Hematopoietic multipotent progenitor cell treated with erythropoietin and hydrocortisone succinate and interleukin-3 and kit ligand, for 15 days (in vitro differentiated cells): Measurements from ENCODE around the gene GXYLT1.
"Not testable (repeated sequence)": the region's sequence is repeated elsewhere in the genome, so short reads cannot be mapped to it uniquely, and the experiment has no call there.

Experiments
- DNase-seq: peaks from one replicate; pipeline ENCODE4 v3.0.0-alpha.2; 2015; ENCODE audit warnings: low spot score

The GXYLT1 gene

DNA sequence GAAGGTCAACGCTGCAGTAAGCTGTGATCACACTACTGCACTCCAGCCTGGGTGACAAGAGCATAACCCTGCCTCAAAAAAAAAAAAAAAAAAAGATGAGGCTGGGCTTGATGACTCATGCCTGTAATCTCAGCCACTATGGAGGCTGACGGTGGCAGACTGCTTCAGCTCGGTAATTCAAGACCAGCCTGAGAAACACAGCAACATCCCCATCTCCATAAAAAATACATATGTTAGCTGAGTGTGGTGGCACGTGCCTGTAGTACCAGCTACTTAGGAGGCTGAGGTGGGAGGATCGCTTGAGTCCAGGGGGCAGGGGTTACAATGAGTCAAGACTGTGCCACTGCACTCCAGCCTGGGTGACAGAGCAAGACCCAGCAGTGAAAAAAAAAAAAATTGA is 50.4 kb downstream of the GXYLT1 start:
- peak; percentile 61 for DNase-seq

- no peak for DNase-seq
These were observed 52.9 kb downstream of the GXYLT1 start for GRCh38 chr12:42091769-42092168.

DNA sequence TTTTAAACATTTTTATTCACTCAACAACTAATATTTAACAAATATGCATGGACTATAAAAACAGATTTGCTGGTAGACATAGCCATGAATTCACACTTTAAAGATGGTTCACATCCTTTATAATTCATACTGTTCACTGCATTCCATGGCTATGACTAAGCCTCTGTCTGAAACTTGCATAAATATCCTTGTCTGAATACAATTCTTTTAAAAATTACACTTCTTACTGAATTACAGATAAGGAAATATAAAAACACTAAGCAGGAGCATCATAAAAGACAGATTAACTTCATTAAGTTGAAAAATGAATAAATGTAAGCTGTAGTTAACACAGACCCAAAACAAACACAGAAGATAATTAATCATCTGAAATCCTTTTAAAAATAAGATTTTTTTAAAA is 53.8 kb downstream of the GXYLT1 start:
- no peak for DNase-seq

DNA sequence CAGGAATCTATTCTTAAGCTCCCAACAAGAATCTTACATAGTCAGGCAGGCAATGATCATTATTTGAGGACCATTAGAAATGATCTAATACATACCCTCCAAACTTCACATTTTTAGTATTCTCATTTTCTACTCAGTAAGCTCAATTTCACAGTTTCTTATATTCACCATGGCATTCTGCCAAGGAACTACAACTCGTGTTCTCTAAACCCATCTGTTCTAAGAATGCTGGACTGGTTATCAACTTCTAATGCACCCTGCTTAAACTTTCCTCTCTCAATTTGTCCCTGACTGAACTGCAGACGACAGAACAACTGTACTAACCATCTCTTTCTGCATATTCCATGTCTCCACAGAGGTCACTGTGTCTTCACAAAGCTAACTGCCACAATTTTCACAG is 58.6 kb downstream of the GXYLT1 start:
- peak; percentile 64 for DNase-seq

DNA sequence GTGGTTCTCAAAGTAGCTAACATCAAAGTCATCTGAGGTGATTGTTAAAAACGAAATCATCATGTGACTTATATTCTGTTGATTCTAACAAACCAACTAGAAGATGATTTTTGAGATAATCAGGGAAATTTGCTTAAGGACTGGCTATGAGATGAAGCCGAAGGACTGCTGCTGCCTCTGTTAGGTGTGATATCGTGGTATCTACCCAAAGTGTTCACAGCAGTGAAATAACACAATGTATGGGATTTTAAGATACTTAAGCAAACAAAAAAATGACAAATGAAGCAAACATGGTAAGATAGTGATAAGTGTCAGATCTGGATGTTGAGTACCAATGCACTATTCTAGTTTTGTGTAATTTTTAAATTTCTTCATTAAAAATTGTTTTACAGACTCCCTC is 59.1 kb downstream of the GXYLT1 start:
- DNase-seq = peak; percentile 23

- no peak for DNase-seq
These were observed 60.2 kb downstream of the GXYLT1 start for GRCh38 chr12:42084522-42084921.

GRCh38 chr12:42076976-42077375 is 67.7 kb downstream of the GXYLT1 start:
- DNase-seq = peak; percentile 40

DNA sequence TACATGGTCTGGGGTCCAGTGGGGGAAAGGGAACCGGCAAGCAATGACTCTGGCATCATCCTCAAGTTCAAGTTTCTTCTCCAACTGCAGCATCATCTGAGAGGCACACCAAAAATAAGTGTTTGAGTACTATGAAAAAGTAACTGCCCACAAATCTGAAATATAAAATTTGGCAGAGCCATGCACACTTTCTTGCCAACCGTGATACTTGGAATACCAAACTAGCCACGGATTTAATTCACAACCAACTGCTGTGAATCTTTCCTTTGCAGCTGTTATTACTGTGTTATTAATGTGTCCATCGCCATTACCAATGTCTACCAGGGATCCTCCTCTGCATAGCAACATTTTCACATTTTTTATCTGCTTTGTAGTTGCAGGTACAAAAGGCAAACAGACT is 74.6 kb downstream of the GXYLT1 start:
- DNase-seq = no peak

GRCh38 chr12:42059127-42059526 is 85.5 kb downstream of the GXYLT1 start:
- no peak for DNase-seq

- DNase-seq = no peak
These were observed 88.5 kb downstream of the GXYLT1 start for GRCh38 chr12:42056130-42056529.

DNA sequence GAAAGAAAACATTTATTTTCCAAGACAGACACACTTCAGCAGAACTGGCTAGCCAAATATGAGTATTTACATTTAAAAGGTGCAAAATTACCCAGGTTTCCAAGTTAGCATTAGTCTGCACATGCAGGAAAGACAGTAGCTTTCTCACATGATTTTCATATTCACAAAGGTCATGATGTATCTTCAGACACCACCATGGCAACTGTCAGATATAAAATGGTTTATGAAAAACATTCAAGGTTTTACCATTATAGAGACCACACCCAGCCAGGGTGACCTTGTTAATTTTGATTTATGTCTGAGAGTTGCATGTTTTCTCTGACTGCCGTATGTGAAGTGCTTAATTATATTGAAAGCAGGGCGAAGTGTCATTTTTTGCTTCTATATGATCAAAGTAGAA is 91.2 kb downstream of the GXYLT1 start:
- no peak for DNase-seq

DNA sequence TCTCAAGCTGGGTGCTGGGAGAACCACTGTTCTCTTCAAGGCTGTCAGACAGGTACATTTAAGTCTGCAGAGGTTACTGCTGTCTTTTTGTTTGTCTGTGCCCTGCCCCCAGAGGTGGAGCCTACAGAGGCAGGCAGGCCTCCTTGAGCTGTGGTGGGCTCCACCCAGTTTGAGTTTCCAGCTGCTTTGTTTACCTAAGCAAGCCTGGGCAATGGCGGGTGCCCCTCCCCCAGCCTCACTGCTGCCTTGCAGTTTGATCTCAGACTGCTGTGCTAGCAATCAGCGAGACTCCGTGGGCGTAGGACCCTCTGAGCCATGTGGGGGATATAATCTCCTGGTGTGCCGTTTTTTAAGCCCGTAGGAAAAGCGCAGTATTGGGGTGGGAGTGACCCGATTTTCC is 95.7 kb downstream of the GXYLT1 start:
- not testable (repeated sequence) for DNase-seq

DNA sequence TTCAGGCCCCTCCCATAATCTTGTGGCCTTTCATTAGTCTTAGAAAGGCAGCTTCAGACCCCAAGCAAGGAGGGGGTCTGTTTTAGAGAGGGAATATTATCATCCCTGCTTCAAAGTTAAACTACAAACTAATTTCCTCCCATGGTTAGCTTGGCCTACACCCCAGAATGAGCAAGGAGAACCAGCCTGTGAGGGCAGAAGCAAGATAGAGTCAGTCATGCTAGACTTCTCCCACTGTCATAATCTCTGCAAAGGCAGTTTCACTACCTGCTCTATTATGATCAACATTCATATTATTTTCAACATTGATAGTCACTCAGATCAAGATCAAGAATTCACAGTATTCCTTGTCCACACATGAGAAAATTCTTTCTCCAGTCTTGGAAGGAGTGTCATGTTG is 105.1 kb downstream of the GXYLT1 start:
- DNase-seq = no peak

GRCh38 chr12:42039176-42039575 is 105.5 kb downstream of the GXYLT1 start:
- no peak for DNase-seq

DNA sequence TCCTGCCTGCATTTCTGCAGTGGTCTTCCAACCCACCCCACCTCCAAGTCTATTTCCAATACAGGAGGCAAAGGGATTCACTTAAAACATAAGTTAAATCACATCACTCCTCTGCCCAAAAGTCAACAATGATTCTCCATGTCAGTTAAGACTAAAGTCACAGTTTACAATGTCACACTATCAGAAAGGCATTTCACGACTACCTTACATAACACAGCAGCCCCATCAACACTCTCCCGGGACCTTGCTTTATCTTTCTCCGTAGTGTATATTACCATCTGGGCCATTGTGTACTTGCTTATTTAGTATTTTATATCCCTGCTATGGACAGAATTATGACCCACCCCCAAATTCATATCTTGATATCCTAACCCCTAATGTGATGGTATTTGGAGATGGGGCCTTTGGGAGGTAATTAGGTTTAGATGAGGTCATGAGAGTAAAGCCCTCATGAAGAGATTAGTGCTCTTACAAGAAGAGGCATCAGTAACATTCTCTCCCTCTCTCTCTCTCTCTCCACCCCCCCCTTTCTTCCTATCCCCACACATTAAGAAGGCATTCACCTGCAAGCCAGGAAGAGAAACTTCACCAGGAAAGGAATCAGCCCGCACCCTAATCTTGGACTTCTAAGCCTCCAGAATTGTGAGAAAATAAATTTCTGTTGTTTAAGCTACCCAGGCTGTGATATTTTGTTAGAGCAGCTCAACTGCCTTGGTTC is 112.7 kb downstream of the GXYLT1 start:
- DNase-seq = no peak
